Measurements from ENCODE around the gene PCMT1. TPM values are rescaled to one million over a fixed set of nuclear protein-coding genes. Genes with fewer than 3 reads are reported as not detected.
"Not testable (repeated sequence)": the region's sequence is repeated elsewhere in the genome, so short reads cannot be mapped to it uniquely, and the experiment has no call there.

PCMT1 gene
- total and polyA plus RNA-seq, 2 of the 4 experiments (the other 2 are of a cell fraction) = 101 to 109 TPM

DNA sequence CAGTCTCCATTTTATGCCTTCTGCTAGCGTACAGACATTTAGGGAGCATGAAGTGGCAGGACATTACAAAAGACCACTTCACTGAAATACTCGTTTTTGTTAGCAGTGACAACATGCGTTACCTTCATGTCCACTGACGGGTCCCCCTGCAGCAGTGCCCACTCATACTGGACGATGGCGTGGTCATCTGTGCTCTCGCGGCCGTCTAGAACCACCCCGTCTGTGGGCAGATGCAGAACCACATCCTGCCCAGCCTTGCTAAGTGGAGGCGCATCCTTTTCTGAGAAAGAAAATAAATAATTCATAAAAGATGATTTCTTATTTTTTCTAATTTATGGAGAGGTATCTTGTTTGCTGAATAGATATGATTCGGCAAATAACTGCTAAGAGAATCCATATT lies 103.3 kb downstream of the PCMT1 start:
- H2AK9ac ChIP-seq (replicated peaks; ENCODE audit: low read depth, low read length, poor library complexity) = no peak overlapping the region
- H3K4me2 ChIP-seq (ENCODE audit: low read depth, low read length) = no peak overlapping the region
- CTCF ChIA-PET = interaction anchor here (1.0 kb wide), 1 partner anchor 12 kb away, joined by 3 read pairs; no protein-coding TSS in a partner anchor
- POLR2A ChIA-PET (ENCODE audit: unreplicated experiment) = no interaction called here
- H3K23ac ChIP-seq (ENCODE audit: low read depth, low read length) = no peak overlapping the region
- H3K79me1 ChIP-seq (ENCODE audit: low read depth in 1 of 2, low read length in 2 of 2) = peaks cover 14 to 67% of the 10 kb centered on the region in 2 experiments
- H2AK5ac ChIP-seq (ENCODE audit: low read depth, low read length) = peak overlapping the region; percentile 90; the same call in 1 of the 2 replicates
- H3K9ac ChIP-seq (ENCODE audit: low read depth, low read length) = no peak overlapping the region
- peak overlapping the region; percentile 37 for H4K91ac ChIP-seq (ENCODE audit: insufficient read depth, low read depth, low read length)
- H4K5ac ChIP-seq (ENCODE audit: low read depth, low read length) = peak overlapping the region; percentile 66; the same call in 1 of the 2 replicates
- H3K36me3 ChIP-seq (ENCODE audit: control insufficient read depth, insufficient read depth, low read length) = peaks cover 4% of the 10 kb centered on the region
- in situ Hi-C loops (cut with MboI; ENCODE audit: low sequenced_read_pairs) (no loop called here), intact Hi-C loops (cut with micrococcal nuclease) (no loop called here), dilution Hi-C loops (cut with HindIII; ENCODE audit: low sequenced_read_pairs, unreplicated experiment) (no loop called here)
- H3K27me3 ChIP-seq (ENCODE audit: control insufficient read depth, insufficient read depth, low read length) = no peaks in the 10 kb centered on the region
- H3K27ac ChIP-seq (ENCODE audit: insufficient read depth, low read length) = no peak overlapping the region; the same call in 1 of the 2 replicates
- peak overlapping the region; percentile 90 for H2BK15ac ChIP-seq (ENCODE audit: low read depth, low read length)
- peaks cover 25% of the 10 kb centered on the region for H3K4me1 ChIP-seq (ENCODE audit: control insufficient read depth, insufficient read depth, low read length)
- H3K18ac ChIP-seq (ENCODE audit: low read depth, low read length) = peak overlapping the region; percentile 70; the same call in 1 of the 2 replicates
- no peak for ATAC-seq (ENCODE audit: low read depth)
- peak overlapping the region; percentile 61; the same call in 1 of the 2 replicates for H3K4ac ChIP-seq (ENCODE audit: low read depth, low read length)
- no peaks in the 10 kb centered on the region for H3K9me3 ChIP-seq (ENCODE audit: control insufficient read depth, insufficient read depth, low read length)
- H4K20me1 ChIP-seq (ENCODE audit: insufficient read depth, low read length) = peaks cover 2% of the 10 kb centered on the region; the same call in 1 of the 2 replicates
- no peak for TF ChIP-seq FOS (IDR thresholded peaks at IDR 0.05; ENCODE audit: low read depth, low read length)
- TF ChIP-seq USF2 (IDR thresholded peaks at IDR 0.05; ENCODE audit: low read depth, low read length) = no peak
- peak overlapping the region; percentile 38 for H2BK20ac ChIP-seq (ENCODE audit: low read depth, low read length)
- peak overlapping the region; percentile 40 for H2BK5ac ChIP-seq (ENCODE audit: low read depth, low read length, poor library complexity, severe bottlenecking)
- no peak overlapping the region for H3K56ac ChIP-seq (ENCODE audit: extremely low read depth, insufficient read depth, low read length)
- H2AFZ ChIP-seq (replicated peaks; ENCODE audit: low read length, poor library complexity) = no peak overlapping the region
- peak overlapping the region; percentile 48 for H2BK120ac ChIP-seq (ENCODE audit: low read depth, low read length)
- BruUV-seq (replicated peaks) = no TSS peak
- peak overlapping the region; percentile 51 for H3K14ac ChIP-seq (replicated peaks; ENCODE audit: low read depth, low read length)
- peak overlapping the region in 1 of 2 experiments; percentile 31; a peak in 1 of 4 replicates for H4K8ac ChIP-seq (ENCODE audit: low read depth in 2 of 2, low read length in 2 of 2)
- no peak for DNase-seq
- peaks cover 26% of the 10 kb centered on the region for H3K9me1 ChIP-seq (ENCODE audit: insufficient read depth, low read length)
- 93% methylated on average over 4 of the region's 12 CpGs; no CpG with 5 or more reads in 1 of the 2 experiments for whole genome bisulfite sequencing, 2 experiments (ENCODE audit: extremely low coverage in 2 of 2, insufficient read length in 1 of 2)
- no peak overlapping the region for H3K4me3 ChIP-seq (ENCODE audit: insufficient read depth, low read depth, low read length)

DNA sequence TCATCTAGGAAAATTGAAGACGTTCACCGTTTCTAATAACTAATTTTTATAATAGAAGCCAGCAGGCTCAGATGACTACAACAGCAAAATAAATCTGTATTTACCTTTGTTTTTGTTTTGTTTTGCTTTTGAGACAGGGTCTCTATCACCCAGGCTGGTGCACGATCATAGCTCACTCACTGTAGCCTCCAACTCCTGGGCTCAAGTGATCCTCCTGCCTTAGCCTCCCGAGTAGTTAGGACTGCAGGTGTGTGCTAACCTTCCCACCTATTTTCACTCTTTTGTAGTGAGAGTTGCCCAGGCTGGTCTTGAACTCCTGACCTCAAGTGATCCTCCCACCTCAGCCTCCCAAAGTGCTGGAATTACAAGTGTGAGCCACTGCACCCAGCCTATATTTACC lies 104.5 kb downstream of the PCMT1 start:
- H3K9me3 ChIP-seq (ENCODE audit: control insufficient read depth, insufficient read depth, low read length); BruUV-seq (replicated peaks); H3K4me2 ChIP-seq (ENCODE audit: low read depth, low read length); H3K27me3 ChIP-seq (ENCODE audit: control insufficient read depth, insufficient read depth, low read length); H3K36me3 ChIP-seq (ENCODE audit: control insufficient read depth, insufficient read depth, low read length); H2AFZ ChIP-seq (replicated peaks; ENCODE audit: low read length, poor library complexity); POLR2A ChIA-PET (ENCODE audit: unreplicated experiment); DNase-seq; dilution Hi-C loops (cut with HindIII; ENCODE audit: low sequenced_read_pairs, unreplicated experiment); intact Hi-C loops (cut with micrococcal nuclease); in situ Hi-C loops (cut with MboI; ENCODE audit: low sequenced_read_pairs); H4K20me1 ChIP-seq (ENCODE audit: insufficient read depth, low read length); ATAC-seq (ENCODE audit: low read depth); H3K4me3 ChIP-seq (ENCODE audit: insufficient read depth, low read depth, low read length); H3K9ac ChIP-seq (ENCODE audit: low read depth, low read length): not testable (repeated sequence)
- peak overlapping the region; percentile 90 for H2BK120ac ChIP-seq (ENCODE audit: low read depth, low read length)
- H2BK20ac ChIP-seq (ENCODE audit: low read depth, low read length) = peak overlapping the region; percentile 74
- peaks cover 23% of the 10 kb centered on the region for H3K4me1 ChIP-seq (ENCODE audit: control insufficient read depth, insufficient read depth, low read length)
- peak overlapping the region; percentile 22; the same call in 1 of the 2 replicates for H3K56ac ChIP-seq (ENCODE audit: extremely low read depth, insufficient read depth, low read length)
- peak overlapping the region; percentile 78 for H3K14ac ChIP-seq (replicated peaks; ENCODE audit: low read depth, low read length)
- peak overlapping the region; percentile 98 for H2BK5ac ChIP-seq (ENCODE audit: low read depth, low read length, poor library complexity, severe bottlenecking)
- H2AK5ac ChIP-seq (ENCODE audit: low read depth, low read length) = peak overlapping the region; percentile 82
- peak overlapping the region; percentile 73 to 82; a peak in 3 of 4 replicates for H4K8ac ChIP-seq (ENCODE audit: low read depth in 2 of 2, low read length in 2 of 2)
- CTCF ChIA-PET = interaction anchor here (0.7 kb wide), 1 partner anchor 12 kb away, joined by 3 read pairs; no protein-coding TSS in a partner anchor
- H3K18ac ChIP-seq (ENCODE audit: low read depth, low read length) = peak overlapping the region; percentile 73
- peak overlapping the region; percentile 80 for H4K5ac ChIP-seq (ENCODE audit: low read depth, low read length)
- peak overlapping the region; percentile 48; the same call in 1 of the 2 replicates for H3K23ac ChIP-seq (ENCODE audit: low read depth, low read length)
- H4K91ac ChIP-seq (ENCODE audit: insufficient read depth, low read depth, low read length) = peak overlapping the region; percentile 98
- WGBS, 2 experiments (ENCODE audit: extremely low coverage in 2 of 2, insufficient read length in 1 of 2) = no CpG with 5 or more reads among the region's 4 CpGs
- peak overlapping the region; percentile 34 for H2AK9ac ChIP-seq (replicated peaks; ENCODE audit: low read depth, low read length, poor library complexity)
- peak overlapping the region; percentile 72 for H3K27ac ChIP-seq (ENCODE audit: insufficient read depth, low read length)
- H3K4ac ChIP-seq (ENCODE audit: low read depth, low read length) = peak overlapping the region; percentile 96
- peaks cover 23% of the 10 kb centered on the region for H3K9me1 ChIP-seq (ENCODE audit: insufficient read depth, low read length)
- H3K79me1 ChIP-seq (ENCODE audit: low read depth in 1 of 2, low read length in 2 of 2) = peaks cover 14 to 63% of the 10 kb centered on the region in 2 experiments
- H2BK15ac ChIP-seq (ENCODE audit: low read depth, low read length) = peak overlapping the region; percentile 39; the same call in 1 of the 3 replicates
